ENCODE results near the gene UNC5C. TPM values are rescaled to one million over a fixed set of nuclear protein-coding genes. Genes with fewer than 3 reads are reported as not detected.

Gene UNC5C
- total RNA-seq, 1 donor from 2014 or later, result 76.7 TPM

DNA sequence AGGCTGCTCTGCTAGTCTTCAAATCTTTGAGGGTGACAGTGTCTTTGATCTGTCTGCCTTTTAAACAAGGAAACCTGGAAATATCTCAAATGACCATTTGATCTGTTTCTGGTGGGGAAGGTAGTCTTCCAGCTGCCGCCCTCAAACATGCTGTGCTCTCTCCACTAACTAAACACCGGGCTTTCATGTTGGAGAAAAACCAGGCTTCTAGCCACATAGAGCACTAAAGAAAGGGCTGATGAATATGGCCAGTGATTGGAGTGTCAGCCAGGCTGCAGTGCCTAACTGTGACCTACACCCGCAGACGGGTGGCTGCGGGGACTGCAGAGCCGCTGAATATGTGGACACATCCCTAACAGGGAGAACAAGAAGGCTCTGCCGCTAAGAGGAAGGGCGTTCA lies 85.9 kb downstream of the UNC5C start:
- Mint-ChIP-seq H3K36me3 (peaks cover 10% of the 10 kb centered on the region), H3K4me3 (no peak overlapping the region), H3K9me3 (peaks cover 8% of the 10 kb centered on the region), H3K27ac (peak overlapping the region; percentile 40), H3K4me1 (peaks cover 25% of the 10 kb centered on the region), H3K27me3 (ENCODE audit: low read depth) (no peaks in the 10 kb centered on the region)
- no peak for DNase-seq (ENCODE audit: low spot score in 2 of 2, unreplicated experiment in 2 of 2)
- TF ChIP-seq CTCF (IDR thresholded peaks at IDR 0.05; ENCODE audit: unreplicated experiment), result no peak

DNA sequence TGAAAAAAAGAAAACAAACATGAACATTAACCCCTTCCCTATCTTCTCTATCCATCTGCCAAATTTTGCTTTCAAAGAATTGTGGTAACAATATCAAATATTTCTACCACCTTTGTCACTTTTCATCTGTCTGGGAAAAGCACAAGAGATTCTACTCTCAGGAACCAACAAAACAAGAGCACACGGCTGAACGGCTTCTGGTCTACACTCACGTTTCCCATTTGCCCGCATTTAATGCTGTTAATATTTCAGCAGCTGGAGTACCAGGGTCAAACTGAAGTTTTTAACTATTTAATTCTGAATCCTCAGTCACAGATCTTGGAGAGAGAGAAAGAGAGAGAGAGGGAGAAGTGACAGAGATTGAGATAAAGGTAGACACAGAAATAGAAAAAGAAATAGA lies 91.4 kb downstream of the UNC5C start:
- H3K36me3 Mint-ChIP-seq, result peaks cover 7% of the 10 kb centered on the region
- no peak for TF ChIP-seq CTCF (IDR thresholded peaks at IDR 0.05; ENCODE audit: unreplicated experiment)
- no peak for DNase-seq (ENCODE audit: low spot score in 2 of 2, unreplicated experiment in 2 of 2)

DNA sequence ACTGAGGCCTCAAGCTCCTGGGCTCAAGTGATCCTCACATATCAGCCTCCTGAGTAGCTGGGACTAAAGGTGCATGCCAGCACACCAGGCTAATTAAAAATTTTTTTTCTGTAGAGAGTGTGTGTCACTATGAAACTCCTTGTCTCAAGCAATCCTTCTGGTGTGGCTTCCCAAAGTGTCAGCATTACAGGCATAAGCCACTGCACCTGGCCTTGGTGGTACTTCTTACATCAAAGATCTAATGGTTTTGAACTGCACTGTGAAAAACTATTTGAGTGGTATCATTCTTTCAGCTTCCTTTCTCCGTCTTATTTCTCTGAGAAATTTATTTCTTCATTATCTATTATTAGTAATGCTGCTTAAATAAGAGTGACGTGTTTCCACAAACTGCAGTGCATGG lies 98.5 kb downstream of the UNC5C start:
- H3K4me1 Mint-ChIP-seq, result peaks cover 20% of the 10 kb centered on the region
- peaks cover 4% of the 10 kb centered on the region for H3K36me3 Mint-ChIP-seq
- TF ChIP-seq CTCF (IDR thresholded peaks at IDR 0.05; ENCODE audit: unreplicated experiment), result no peak
- no peak for DNase-seq (ENCODE audit: low spot score in 2 of 2, unreplicated experiment in 2 of 2)
- H3K27ac Mint-ChIP-seq, result no peak overlapping the region
- H3K9me3 Mint-ChIP-seq, result no peaks in the 10 kb centered on the region
- H3K4me3 Mint-ChIP-seq, result no peak overlapping the region
- no peaks in the 10 kb centered on the region for H3K27me3 Mint-ChIP-seq (ENCODE audit: low read depth)

More for the DNA sequence above, 91.4 kb downstream of the UNC5C start:
- H3K4me1 Mint-ChIP-seq, result peaks cover 5% of the 10 kb centered on the region
- peak overlapping the region; percentile 17 for H3K27ac Mint-ChIP-seq
- H3K4me3 Mint-ChIP-seq, result no peak overlapping the region
- peaks cover 4% of the 10 kb centered on the region for H3K9me3 Mint-ChIP-seq
- no peaks in the 10 kb centered on the region for H3K27me3 Mint-ChIP-seq (ENCODE audit: low read depth)

DNA sequence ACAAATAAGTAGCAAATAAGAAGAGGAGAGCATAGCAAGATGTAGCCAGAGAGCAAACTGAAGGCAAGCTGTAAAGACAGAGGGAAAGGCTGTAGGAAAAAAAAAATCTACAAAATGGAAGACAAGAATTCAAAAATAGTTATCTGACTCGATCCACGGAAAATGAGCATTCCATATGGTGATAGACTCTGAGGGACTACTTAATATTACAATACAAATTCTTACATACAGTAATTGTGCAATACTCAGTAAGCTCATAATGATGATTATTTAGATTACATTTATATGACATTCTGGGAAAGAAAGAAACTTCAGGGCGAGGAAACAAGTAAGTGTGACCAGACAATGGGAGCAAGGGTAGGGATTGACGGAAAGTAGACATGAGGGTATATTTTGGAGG lies 102.6 kb downstream of the UNC5C start:
- Mint-ChIP-seq H3K36me3 (peaks cover 7% of the 10 kb centered on the region), H3K27me3 (ENCODE audit: low read depth) (no peaks in the 10 kb centered on the region), H3K9me3 (no peaks in the 10 kb centered on the region), H3K27ac (no peak overlapping the region), H3K4me1 (peaks cover 20% of the 10 kb centered on the region), H3K4me3 (no peak overlapping the region)
- no peak for TF ChIP-seq CTCF (IDR thresholded peaks at IDR 0.05; ENCODE audit: unreplicated experiment)
- no peak for DNase-seq (ENCODE audit: low spot score in 2 of 2, unreplicated experiment in 2 of 2)

DNA sequence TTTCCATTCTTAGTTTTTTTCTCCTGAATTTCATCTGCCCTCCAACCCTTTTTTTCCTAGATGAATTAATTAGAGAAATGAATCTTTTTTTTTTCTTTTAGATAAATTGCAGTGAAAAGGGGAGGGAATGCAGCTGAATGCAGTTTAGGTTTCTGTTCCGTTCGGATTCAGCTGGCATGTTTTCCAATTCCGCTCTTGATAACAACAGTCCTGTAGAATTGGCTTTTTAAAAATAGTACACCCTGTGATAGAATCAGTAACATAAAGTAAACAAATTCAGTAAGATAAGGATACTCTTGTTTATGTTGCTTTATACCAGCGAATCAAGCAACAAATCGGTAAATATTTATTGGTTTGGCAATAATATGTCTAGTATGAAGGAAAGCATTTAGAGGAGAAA lies 103.5 kb downstream of the UNC5C start:
- peaks cover 7% of the 10 kb centered on the region for H3K36me3 Mint-ChIP-seq
- no peak overlapping the region for H3K4me3 Mint-ChIP-seq
- peaks cover 20% of the 10 kb centered on the region for H3K4me1 Mint-ChIP-seq
- no peak for TF ChIP-seq CTCF (IDR thresholded peaks at IDR 0.05; ENCODE audit: unreplicated experiment)
- no peak for DNase-seq (ENCODE audit: low spot score in 2 of 2, unreplicated experiment in 2 of 2)
- no peaks in the 10 kb centered on the region for H3K27me3 Mint-ChIP-seq (ENCODE audit: low read depth)
- H3K27ac Mint-ChIP-seq, result no peak overlapping the region
- no peaks in the 10 kb centered on the region for H3K9me3 Mint-ChIP-seq

DNA sequence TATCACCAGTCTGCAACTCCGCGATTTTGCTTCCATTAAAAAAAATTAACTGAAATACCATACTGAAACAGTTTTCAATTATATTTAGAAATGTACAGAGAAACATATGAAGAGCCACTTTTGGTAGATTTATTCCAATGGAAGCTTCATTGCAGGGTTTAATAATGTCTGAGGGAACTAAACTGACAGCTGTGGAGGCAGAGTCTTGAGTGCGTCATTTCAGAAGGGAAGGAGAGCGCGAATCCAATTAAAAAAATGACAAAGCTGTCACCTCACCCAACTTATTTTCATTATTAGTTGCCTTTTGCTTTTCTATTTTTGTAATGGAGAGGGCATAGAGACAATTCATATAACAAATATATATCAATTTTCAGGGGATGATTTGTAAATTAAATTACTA lies 104.0 kb downstream of the UNC5C start:
- H3K27ac Mint-ChIP-seq, result no peak overlapping the region
- H3K36me3 Mint-ChIP-seq, result peaks cover 7% of the 10 kb centered on the region
- no peak for TF ChIP-seq CTCF (IDR thresholded peaks at IDR 0.05; ENCODE audit: unreplicated experiment)
- H3K4me3 Mint-ChIP-seq, result no peak overlapping the region
- DNase-seq (ENCODE audit: low spot score in 2 of 2, unreplicated experiment in 2 of 2), result no peak
- H3K9me3 Mint-ChIP-seq, result no peaks in the 10 kb centered on the region
- no peaks in the 10 kb centered on the region for H3K27me3 Mint-ChIP-seq (ENCODE audit: low read depth)
- peaks cover 20% of the 10 kb centered on the region for H3K4me1 Mint-ChIP-seq
